ENCODE measurements around the gene SLC2A13.
"Not testable (repeated sequence)": the region's sequence is repeated elsewhere in the genome, so short reads cannot be mapped to it uniquely, and the experiment has no call there.

SLC2A13 gene

GRCh38 chr12:40105265-40105514, 691 bp downstream of the SLC2A13 start:
- no peak for DNase-seq (ENCODE audit: low read depth in 2 of 2)

DNA sequence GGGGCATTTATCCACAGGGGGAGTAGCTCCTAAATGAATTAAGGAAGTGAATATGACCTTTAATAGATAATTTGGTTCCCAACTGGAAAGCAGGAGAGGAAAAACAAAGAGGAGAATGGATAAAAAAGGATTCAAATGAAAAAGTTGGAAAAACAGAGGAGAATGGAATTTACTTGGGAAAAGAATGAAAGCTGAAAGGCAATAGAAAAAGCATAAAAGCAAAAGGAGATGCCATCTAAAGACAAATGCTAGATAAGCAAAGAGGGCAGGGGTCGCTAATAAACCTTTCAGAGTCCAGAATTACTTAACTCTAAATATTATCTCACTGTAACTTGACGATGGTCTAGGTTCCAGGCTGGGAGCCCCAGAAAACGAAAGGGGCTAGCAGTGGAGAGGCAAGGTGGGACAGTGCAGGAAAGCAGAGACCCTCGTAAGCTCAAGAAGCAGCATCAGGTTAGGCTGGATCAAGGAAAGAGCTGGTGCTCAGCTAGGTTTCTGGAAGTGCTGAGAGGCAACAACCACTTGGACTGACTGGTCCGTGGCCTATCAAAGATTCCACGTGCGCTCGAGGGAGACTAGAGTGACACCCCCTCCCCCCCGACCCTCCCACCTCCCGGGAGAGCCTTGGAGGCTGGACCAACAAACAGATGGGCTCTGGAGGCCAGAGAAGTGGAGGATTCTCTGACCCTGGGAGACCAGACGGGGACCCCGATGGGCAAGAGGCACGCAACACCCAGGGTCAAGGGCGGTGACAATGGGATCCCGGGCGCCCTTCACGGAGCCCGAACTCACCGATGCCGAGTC, 1.2 kb downstream of the SLC2A13 start:
- no peak for DNase-seq (ENCODE audit: low read depth in 2 of 2)

- no peak for DNase-seq (ENCODE audit: low read depth in 2 of 2)
Observed at GRCh38 chr12:40103043-40103442, 2.8 kb downstream of the SLC2A13 start.

GRCh38 chr12:40101747-40102146, 4.1 kb downstream of the SLC2A13 start:
- DNase-seq (ENCODE audit: low read depth in 2 of 2) = no peak

DNA sequence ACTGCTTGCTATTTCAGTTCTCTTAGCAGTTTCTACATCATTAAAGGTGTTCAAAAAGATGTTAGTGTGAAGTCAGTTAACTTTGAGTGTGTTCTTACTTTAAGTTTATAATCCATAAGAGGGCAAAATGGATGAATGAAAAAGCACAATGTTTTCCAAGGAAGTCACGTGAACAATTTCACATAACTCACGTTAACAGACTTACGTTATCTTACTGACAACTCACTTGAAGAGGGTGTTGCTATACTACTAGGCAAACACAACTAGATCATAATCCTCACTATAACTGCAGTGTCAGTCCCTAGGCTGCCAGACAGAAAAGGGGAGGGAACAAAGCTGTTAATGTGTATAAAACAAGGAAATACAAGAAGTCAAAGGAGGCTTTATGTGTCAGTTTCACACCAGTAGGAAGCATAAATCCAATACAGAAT, 6.4 kb downstream of the SLC2A13 start:
- DNase-seq (ENCODE audit: low read depth in 2 of 2) = no peak

DNA sequence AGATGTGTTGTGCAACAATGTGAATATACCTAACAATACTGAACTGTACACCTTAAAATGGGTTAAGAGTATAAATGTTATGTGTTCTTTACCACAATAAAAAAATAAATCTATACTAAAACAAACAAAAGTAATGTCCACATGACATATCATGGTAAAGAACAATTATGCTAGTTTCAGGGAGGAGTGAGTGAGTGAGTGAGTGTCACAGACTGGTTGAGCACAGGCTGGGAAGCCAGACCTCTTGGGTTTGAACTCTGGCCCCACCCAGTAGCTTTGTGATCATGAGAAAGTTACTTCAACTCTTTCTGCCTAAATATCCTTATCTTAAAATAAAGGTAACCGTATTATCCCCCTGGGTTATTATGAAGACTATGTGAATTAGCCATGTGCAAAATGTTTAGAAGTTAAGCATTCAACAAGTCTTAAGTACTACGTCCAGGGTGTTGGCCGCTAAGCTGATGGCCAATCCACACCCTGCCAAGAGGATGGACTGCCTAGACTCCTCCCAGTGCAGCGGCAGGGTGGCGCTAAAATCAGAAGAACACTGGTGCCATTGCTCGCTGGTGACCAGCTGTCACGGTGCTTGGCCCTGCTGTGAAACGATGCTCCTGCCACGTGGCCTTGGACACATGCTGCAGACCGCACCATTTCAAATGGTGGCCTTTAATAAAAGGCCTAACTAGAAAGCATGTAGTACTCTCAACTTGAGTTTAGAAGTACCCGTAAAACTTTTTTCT, 7.3 kb downstream of the SLC2A13 start:
- no peak for DNase-seq (ENCODE audit: low read depth in 2 of 2)

DNA sequence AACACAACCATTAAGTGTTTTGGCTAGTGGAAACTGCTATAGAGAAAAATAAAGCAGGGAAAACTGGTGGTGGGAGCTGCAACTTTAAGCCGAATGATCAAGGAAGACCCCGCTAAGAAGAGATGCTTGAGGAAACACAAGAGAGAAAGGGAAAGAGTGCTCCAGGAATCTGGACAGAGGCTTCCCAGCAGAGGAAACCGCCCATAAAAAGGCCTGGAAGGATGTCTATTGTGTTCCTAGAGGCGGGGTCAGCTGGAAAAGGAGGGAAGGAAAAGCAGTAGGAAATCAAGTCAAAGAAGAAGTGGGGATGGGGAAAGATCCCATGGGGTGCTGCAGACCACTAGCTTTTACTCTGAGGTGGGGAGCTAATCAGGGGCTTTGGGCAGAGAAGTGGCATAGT, 12.4 kb downstream of the SLC2A13 start:
- no peak for DNase-seq (ENCODE audit: low read depth in 2 of 2)

GRCh38 chr12:40086471-40086870, 19.4 kb downstream of the SLC2A13 start:
- no peak for DNase-seq (ENCODE audit: low read depth in 2 of 2)

DNA sequence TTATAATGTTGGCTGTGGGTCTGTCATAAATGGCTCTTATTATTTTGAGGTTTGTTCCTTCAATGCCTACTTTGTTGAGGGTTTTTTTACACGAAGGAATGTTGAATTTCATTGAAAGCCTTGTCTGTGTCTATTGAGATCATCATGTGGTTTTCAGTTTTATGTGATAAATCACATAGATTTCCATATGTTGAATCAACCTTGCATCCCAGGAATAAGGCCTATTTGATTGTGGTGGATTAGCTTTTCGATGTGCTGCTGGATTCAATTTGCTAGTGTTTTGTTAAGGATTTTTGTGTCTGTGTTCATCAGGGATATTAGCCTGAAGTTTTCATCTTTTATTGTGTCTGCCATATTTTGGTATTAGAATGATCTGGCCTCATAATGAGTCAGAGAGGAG, 27.6 kb downstream of the SLC2A13 start:
- DNase-seq (ENCODE audit: low read depth in 2 of 2) = no peak

GRCh38 chr12:40075458-40075857, 30.4 kb downstream of the SLC2A13 start:
- no peak for DNase-seq (ENCODE audit: low read depth in 2 of 2)

GRCh38 chr12:40068416-40068815, 37.5 kb downstream of the SLC2A13 start:
- no peak for DNase-seq (ENCODE audit: low read depth in 2 of 2)

- DNase-seq (ENCODE audit: low read depth in 2 of 2) = no peak
Observed at GRCh38 chr12:40065636-40066035, 40.2 kb downstream of the SLC2A13 start.

DNA sequence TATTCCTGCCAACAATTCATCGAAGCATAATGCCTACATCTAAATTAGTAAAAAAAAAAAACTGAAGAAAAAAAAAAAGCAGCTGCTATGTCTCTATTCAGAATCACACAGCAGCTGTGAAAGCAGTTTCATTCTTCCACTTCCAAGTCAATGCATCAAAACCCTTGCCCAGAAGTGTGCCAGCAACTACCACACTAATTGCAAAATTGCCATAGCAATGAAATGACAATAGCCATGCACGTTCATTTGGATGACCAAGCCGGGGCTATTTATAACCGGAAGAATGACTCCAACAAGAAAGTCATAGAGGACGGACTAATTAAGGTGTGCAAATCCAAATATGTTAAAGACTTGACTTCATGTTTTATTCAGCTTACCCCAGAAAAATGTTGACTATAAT, 42.5 kb downstream of the SLC2A13 start:
- DNase-seq (ENCODE audit: low read depth in 2 of 2) = no peak

- DNase-seq (ENCODE audit: low read depth in 2 of 2) = no peak
Observed at GRCh38 chr12:40058721-40059190, 47.1 kb downstream of the SLC2A13 start.

GRCh38 chr12:40056373-40056772, 49.5 kb downstream of the SLC2A13 start:
- no peak for DNase-seq (ENCODE audit: low read depth in 2 of 2)

DNA sequence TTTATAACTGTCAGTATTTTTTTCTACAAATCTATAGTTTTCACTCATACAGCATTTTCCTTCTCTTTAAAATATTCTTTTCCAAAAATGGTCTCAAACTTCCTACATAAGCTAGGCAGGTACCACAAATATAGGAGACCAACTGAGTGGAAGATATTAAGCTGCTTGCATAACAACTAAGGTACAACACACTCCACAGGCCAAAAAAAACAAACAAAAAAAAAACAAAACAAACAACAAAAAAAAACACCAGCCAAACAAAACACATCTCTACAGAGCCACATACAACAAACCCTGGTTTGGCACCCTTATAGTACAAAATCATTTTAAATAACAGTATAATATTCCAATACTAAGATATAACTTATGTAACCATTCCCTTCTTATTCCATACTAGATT, 50.1 kb downstream of the SLC2A13 start:
- no peak for DNase-seq (ENCODE audit: low read depth in 2 of 2)

DNA sequence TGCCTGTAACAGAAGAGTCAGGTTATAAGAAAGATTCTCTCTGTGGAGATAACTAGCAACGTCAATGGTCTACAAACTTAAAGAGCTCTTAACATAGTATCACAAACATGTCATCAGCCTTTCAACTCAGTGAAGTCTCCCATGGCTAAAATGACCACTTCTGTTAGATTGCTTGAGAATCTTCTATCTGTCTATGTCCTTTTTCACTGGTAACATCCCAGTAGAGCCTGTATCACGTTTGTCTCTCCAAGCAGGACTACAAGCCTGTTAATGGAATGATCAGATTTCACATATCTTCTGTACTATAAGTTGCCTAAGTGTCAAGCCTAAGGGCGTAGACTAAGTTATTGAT, 50.7 kb downstream of the SLC2A13 start:
- no peak for DNase-seq (ENCODE audit: low read depth in 2 of 2)

- no peak for DNase-seq (ENCODE audit: low read depth in 2 of 2)
Observed at GRCh38 chr12:40054555-40055227, 51.2 kb downstream of the SLC2A13 start.

DNA sequence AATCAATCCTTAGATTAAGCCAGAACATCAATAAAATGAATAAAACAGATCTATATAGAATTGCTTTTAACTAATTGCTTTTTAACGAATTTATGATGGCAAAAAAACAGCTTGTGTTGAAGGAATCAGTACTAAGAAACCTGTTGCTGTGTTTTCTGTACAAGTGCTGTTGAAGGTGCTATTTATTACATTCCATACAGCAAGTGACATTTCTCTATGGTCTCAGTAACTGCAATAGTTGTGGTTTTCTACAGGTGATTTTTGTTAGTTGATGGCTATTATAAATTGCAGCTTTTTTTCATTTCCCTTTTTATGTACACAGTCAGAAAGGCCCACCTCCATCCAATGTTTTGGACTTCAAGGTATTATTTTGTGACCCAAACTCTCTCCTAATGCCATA, 56.6 kb downstream of the SLC2A13 start:
- no peak for DNase-seq (ENCODE audit: low read depth in 2 of 2)

DNA sequence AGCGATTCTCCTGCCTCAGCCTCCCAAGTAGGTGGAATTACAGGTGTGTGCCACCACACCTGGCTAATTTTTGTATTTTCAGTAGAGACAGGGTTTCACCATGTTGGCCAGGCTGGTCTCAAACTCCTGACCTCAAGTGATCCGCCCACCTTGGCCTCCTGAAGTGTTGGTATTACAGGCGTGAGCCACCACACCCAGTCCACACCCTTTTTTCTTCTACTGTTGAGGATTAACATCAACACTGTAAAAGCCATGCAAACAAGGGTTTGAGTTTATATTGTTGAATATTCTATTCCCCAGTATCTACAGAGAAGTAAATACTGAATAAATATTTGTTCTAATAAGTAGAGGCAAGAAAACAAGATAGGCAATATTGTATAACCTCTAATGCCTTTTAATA, 58.9 kb downstream of the SLC2A13 start:
- DNase-seq (ENCODE audit: low read depth in 2 of 2) = not testable (repeated sequence)

GRCh38 chr12:40045656-40046055, 60.2 kb downstream of the SLC2A13 start:
- DNase-seq (ENCODE audit: low read depth in 2 of 2) = no peak

GRCh38 chr12:40044396-40044795, 61.5 kb downstream of the SLC2A13 start:
- no peak for DNase-seq (ENCODE audit: low read depth in 2 of 2)

DNA sequence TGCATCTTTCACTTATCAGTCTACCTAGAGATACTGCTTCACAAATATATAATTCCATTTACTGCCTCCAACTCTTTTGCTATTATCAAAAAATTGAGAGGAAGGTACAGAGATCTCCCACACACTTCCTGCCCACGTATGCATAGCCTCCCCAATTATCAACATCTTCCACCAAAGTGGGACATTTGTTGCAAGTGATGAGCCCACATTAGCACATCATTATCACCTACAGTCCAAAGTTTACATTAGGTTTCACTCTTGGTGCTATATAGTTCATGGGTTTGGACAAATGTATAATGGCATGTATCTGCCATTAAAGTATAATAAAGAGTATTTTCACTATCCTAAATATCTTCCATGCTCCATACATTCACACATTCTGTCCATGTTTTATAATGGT, 66.3 kb downstream of the SLC2A13 start:
- DNase-seq (ENCODE audit: low read depth in 2 of 2) = no peak
